GM19467 (cell line): Measurements from ENCODE around the gene CASTOR2.
"Not testable (repeated sequence)": the region's sequence is repeated elsewhere in the genome, so short reads cannot be mapped to it uniquely, and the experiment has no call there.

Source experiments
- ATAC-seq: cut with Tn5 transposase; IDR thresholded peaks from one replicate; pipeline ENCODE4 v1.9.1; 2021; ENCODE audit warnings: mild to moderate bottlenecking, moderate library complexity; ENCODE audit not compliant: unreplicated experiment

CASTOR2 gene

DNA sequence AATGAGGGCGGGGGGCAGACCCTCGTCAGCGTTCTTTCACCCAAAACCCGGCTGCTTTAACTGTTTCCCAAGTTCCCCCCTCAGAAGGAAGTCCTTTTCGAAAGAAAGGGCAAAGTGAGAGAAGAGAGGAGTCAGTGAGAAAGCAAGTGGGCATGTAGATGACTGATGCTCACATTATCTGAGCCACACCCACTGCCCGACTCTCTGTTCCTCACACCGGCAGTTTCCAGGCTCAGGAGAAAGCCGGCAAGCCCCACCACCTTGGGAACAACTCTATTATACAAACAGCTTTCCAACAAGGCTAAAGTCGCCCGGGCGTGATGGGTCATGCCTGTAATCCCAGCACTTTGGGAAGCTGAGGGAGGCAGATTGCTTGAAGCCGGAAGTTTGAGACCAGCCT is 86.0 kb downstream of the CASTOR2 start:
- ATAC-seq, result no peak

DNA sequence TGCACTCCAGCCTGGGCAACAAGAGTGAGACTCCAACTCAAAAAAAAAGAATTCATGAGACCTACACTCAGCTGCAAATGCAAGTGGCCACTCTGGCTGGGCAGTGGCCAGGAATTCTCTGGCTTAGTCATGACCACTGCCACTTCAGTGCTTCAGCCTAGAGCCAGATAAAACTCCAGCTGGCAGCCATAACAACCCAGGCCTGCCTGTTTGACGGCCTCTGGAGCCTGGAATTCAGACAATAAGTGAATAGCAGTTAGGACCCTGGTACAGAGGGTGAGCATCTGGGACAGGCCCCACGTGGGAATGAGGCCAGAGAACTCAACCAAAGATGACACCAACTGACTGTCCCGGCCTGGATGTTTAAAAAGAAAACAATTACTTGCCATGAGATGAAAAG is 90.2 kb downstream of the CASTOR2 start:
- no peak for ATAC-seq

DNA sequence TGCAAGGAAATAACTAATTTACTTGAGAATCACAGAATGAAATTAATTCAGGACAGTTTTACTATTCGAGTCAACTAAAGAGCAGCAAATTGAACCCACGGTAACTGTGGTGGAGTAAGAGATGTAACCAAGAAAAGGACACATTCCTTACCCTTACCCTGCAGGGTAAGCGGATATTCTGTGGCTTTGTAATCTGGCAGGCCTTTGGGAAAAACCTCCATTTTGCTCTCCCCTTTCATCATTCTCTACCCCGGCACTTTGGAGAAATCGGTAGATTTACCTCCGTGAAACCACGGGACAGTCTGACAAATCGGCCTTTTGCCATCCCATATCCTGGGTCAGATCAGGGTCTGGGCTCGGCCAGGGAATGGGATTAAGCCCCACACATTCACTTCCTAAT is 90.7 kb downstream of the CASTOR2 start:
- ATAC-seq, result no peak

DNA sequence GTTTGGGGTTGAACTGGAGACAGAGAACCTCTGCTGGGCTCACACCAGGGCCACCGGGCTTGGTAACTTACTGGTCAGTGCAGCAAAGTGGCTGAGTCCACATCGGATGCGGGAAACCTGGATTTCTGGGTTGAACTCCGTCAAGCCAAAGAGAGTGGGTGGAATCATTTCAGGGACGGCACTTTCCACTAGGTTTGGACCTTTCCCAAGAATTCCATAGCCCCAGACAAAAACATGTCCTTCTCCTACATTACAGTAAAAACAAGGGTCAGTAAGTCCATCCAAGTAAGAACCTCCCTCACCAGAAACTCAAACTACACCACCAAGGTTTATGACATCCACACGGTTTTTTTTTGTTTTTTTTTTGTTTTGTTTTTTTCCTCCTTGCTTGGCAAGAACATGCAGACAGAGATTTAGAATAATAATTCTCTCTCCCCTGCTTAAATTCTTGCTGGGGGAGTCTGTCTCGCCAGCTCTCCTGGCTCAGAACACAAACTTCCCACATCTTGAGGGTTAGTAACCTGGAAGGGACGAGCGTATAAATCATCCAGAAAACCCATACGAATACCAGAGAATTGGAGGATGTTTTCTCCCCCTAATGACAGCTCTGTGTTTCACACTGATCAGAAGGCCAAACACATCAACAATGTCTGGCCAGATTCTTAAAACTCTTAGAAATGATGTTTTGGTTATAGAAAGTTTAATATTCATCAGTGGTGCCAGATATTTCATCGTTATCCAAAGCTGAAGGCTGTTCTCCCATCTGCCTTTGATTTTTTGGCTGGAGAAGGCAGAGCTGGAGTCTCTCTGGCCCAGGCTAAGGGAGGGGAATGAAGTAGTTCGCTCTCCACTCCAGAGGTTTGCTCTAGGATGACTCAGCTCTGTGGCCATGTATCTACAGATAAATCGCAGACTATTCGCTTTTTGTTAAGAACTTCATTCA is 91.6 kb downstream of the CASTOR2 start:
- ATAC-seq, result no peak

DNA sequence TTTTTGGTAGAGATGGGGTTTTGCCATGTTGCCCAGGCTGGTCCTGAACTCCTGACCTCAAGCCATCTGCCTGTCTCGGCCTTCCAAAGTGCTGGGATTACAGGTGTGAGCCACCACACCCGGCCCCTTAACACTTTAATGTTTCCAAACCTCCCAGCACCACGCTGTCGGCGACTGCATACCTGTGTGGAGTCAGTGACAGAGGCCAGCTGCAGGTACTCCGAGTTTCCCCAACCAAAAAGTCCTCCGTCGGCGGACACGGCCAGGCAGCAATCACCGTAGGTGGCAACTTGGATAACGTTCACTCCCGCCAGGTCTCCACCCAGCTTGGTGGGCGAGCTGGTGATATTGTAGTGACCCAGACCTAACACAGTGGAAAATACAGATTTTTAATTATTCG is 93.9 kb downstream of the CASTOR2 start:
- no peak for ATAC-seq

DNA sequence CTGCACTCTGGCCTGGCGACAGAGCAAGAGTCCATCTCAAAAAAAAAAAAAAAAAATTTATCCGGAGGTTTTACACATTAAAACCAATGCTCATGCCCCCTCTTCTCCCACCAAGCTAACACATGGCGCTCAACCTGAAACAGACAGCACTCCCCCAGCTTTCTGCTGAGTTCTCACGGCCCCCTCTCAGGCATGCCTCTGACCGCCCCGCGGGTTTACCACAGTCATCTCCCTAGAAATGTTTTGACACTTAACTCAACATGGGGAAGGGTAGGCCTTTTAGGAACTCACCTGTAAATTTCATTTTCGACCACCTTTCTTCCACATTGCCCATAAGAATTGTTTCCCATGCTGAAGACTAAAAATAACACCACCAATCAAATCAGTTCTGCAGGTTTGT is 99.8 kb downstream of the CASTOR2 start:
- no peak for ATAC-seq

DNA sequence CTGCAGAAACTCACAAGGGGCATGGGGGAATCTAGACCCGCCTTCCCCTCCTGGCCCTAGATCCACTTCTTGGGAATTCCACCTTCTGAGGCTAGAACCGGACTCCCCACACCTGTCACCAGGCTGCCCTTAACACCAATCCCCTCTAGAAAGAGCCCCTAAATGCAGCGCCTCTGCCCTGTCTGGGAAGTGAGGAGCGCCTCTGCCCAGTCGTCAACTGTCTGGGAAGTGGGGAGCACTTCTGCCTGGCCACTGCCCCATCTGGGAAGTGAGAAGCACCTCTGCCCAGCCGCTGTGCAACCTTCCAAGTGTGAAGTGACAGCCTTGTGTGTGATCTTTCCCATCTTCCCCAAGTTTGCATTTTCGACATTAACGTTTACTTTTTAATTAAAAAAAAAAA is 100.3 kb downstream of the CASTOR2 start:
- ATAC-seq, result no peak

DNA sequence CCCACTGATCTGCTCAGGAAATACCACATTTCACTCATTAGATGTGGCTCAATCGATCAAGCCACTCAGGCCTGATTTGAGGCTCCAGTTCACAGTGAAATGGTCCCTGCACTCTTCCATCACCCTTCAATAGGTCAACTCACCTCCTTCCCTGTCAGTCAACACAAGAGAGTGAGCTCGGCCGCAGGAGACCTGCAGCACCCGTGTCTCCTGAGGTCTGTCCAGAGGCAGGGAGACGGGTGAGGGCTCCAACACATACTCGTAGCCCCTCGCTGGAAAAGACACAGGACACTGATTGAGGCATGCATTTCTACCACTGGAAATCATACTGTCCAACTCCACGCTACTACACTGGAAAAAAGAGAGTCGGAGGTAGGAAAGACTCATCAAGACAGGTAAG is 102.0 kb downstream of the CASTOR2 start:
- ATAC-seq, result no peak

DNA sequence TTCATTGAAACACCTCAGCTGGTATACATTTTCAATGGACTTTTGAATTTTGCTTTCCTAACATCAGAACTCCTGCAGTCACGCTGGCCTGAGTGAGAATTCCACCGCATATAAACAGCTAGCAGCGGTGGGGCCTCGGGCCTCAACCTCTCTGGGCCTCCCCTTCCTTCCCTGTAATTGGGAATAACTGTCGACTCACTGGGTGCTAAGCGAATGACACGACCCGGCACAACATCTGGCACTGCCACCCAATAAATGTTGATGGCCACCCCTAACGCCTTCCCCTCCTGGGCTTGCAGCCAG is 108.4 kb downstream of the CASTOR2 start:
- no peak for ATAC-seq

DNA sequence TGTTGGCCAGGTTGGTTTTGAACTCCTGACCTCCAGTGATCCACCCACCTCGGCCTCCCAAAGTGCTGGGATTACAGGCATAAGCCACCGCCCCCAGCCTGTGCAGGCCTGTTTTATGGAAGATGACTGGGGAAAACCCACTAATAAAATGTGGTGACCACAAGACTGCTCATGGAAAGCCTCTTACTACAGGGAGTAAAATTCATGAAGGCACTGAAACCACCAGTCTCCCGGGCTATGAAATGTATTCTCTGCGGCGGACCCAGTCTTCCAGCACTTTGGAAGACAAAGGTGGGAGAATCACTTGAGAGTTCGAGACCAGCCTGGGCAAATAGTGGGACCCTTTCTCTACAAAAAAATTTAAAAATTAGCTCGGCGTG is 109.7 kb downstream of the CASTOR2 start:
- ATAC-seq, result not testable (repeated sequence)
